PFSK-1 (cell line): ENCODE results near the gene SLC2A1.

Experiments used
- POLR2AphosphoS5 ChIP-seq: IDR thresholded peaks from 2 replicates; pipeline ENCODE4 v1.6.1; 2012; ENCODE audit warnings: low read depth, mild to moderate bottlenecking, control low read depth, low read length, moderate library complexity
- SIN3A ChIP-seq: IDR thresholded peaks from 2 replicates; pipeline ENCODE4 v1.6.1; 2012; ENCODE audit warnings: mild to moderate bottlenecking, low read length, moderate library complexity, borderline replicate concordance; ENCODE audit not compliant: insufficient read depth

DNA sequence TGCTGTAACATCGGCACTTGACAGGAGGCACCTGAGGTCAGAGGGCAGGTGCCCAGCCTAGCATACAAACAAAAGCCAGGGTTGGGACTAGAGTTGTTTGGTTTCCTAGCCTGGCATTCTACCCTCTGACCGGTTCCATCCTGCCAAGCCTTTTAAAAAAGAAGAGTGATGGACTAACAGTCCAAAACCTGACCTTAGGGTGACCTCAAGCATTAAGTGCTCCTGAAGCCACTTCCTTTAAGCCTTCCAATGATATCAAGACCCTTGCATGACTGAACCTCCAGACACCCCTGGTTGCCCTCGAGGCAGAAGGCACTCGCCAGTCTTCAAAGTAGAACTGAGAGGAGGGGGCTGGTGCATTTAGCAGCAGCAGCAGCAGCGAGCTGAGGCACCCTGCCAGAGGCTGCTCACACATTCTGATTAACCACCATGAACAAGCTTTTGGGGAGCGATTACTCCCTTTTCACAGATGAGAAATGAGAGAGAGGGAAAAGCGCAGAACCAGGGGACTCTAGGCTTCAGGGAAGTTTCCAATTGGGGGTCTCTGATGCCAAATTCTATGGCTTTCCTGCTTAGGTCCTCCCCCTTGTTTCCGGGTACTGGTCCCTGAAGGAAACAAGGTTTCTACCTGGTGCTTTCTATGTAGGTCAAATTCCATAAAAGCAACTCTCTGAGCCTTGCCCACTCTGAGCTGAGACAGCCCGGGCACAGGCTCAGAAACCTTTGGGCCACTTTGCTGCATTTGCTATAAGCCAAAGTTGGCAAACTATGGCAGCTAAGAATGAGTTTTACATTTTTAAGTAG, 9.2 kb downstream of the SLC2A1 start:
- TF ChIP-seq POLR2AphosphoS5 (no peak), SIN3A (no peak)
